Measurements from ENCODE around the gene MYO10.

DNA sequence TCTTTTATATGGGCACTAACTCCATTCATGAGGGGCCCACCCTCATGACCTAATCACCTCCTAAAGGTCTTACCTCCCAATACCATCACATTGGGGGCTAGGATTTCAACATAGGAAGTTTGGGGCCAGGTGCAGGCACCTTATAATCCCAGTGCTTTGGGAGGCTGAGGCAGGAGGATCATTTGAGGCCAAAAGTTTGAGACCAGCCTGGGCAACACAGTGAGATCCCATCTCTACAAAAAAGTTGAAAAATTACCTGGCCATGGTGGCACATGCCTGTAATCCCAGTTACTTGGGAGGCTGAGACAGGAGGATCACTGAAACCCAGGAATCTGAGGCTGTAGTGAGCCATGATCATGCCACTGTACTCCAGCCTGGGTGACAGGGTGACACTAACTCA, 76.7 kb downstream of the MYO10 start:
- TF ChIP-seq, protein P1, sequence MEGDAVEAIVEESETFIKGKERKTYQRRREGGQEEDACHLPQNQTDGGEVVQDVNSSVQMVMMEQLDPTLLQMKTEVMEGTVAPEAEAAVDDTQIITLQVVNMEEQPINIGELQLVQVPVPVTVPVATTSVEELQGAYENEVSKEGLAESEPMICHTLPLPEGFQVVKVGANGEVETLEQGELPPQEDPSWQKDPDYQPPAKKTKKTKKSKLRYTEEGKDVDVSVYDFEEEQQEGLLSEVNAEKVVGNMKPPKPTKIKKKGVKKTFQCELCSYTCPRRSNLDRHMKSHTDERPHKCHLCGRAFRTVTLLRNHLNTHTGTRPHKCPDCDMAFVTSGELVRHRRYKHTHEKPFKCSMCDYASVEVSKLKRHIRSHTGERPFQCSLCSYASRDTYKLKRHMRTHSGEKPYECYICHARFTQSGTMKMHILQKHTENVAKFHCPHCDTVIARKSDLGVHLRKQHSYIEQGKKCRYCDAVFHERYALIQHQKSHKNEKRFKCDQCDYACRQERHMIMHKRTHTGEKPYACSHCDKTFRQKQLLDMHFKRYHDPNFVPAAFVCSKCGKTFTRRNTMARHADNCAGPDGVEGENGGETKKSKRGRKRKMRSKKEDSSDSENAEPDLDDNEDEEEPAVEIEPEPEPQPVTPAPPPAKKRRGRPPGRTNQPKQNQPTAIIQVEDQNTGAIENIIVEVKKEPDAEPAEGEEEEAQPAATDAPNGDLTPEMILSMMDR (IDR thresholded peaks at IDR 0.05; ENCODE audit: insufficient read depth, low read depth, low read length) = no peak
- no peak for TF ChIP-seq EZH2 (IDR thresholded peaks at IDR 0.05; ENCODE audit: insufficient read depth, low read length)
